ENCODE results near the gene RAD51B. TPM values are rescaled to one million over a fixed set of nuclear protein-coding genes. Genes with fewer than 3 reads are reported as not detected.

Gene RAD51B
- total and polyA plus RNA-seq, 3 donors from 2014 or later = 5.5 to 22.5 (median 19.1) TPM

- no peak for DNase-seq
- WGBS, 2 donors = 54% methylated on average over 5 to 7 of the region's 7 CpGs
- no peaks in the 10 kb centered on the region for H3K27me3 ChIP-seq
- intact Hi-C loops (cut with DNase I; ENCODE audit: low total_unique reads) = loop anchor here (5.0 to 10.0 kb wide), 3 partner anchors 304 to 566 kb away; no protein-coding TSS in a partner anchor
- TF ChIP-seq, protein P1, sequence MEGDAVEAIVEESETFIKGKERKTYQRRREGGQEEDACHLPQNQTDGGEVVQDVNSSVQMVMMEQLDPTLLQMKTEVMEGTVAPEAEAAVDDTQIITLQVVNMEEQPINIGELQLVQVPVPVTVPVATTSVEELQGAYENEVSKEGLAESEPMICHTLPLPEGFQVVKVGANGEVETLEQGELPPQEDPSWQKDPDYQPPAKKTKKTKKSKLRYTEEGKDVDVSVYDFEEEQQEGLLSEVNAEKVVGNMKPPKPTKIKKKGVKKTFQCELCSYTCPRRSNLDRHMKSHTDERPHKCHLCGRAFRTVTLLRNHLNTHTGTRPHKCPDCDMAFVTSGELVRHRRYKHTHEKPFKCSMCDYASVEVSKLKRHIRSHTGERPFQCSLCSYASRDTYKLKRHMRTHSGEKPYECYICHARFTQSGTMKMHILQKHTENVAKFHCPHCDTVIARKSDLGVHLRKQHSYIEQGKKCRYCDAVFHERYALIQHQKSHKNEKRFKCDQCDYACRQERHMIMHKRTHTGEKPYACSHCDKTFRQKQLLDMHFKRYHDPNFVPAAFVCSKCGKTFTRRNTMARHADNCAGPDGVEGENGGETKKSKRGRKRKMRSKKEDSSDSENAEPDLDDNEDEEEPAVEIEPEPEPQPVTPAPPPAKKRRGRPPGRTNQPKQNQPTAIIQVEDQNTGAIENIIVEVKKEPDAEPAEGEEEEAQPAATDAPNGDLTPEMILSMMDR (IDR thresholded peaks at IDR 0.05) = peak; percentile 20 to 70 (median 69)
- no peak for TF ChIP-seq POLR2A (IDR thresholded peaks at IDR 0.05)
- no peaks in the 10 kb centered on the region for H3K9me3 ChIP-seq
- no peak overlapping the region for H3K4me3 ChIP-seq
- H3K27ac ChIP-seq = peak overlapping the region in 1 of 2 donors; percentile 79
- peaks cover 70% of the 10 kb centered on the region for H3K4me1 ChIP-seq
- H3K36me3 ChIP-seq (ENCODE audit: low read depth, missing control alignments) = no peaks in the 10 kb centered on the region
Observed at GRCh38 chr14:68248481-68249255, 429.1 kb downstream of the RAD51B start.

- Histone ChIP-seq H3K9me3 (no peaks in the 10 kb centered on the region), H3K36me3 (ENCODE audit: low read depth, missing control alignments) (no peaks in the 10 kb centered on the region), H3K27ac (peak overlapping the region in 1 of 2 donors; percentile 79), H3K4me1 (peaks cover 58% of the 10 kb centered on the region), H3K4me3 (no peak overlapping the region), H3K27me3 (no peaks in the 10 kb centered on the region)
- TF ChIP-seq POLR2A (IDR thresholded peaks at IDR 0.05) = no peak
- TF ChIP-seq, protein P1 (IDR thresholded peaks at IDR 0.05) = no peak
- intact Hi-C loops (cut with DNase I; ENCODE audit: low total_unique reads) = loop anchor here (5.0 to 10.0 kb wide), 3 partner anchors 305 to 565 kb away; no protein-coding TSS in a partner anchor
- DNase-seq = no peak
- 49 to 54% methylated on average over 3 of the region's 3 CpGs for WGBS, 2 donors
Observed at GRCh38 chr14:68249661-68250451, 430.3 kb downstream of the RAD51B start.

- TF ChIP-seq, protein P1 (IDR thresholded peaks at IDR 0.05) = peak in 1 of 3 experiments; percentile 3
- no peak for TF ChIP-seq POLR2A (IDR thresholded peaks at IDR 0.05)
- Histone ChIP-seq H3K27ac (peak overlapping the region in 1 of 2 donors; percentile 59), H3K9me3 (no peaks in the 10 kb centered on the region), H3K4me1 (peaks cover 45% of the 10 kb centered on the region), H3K36me3 (ENCODE audit: low read depth, missing control alignments) (no peaks in the 10 kb centered on the region), H3K27me3 (no peaks in the 10 kb centered on the region), H3K4me3 (no peak overlapping the region)
- DNase-seq = no peak
- 24 to 25% methylated on average over 4 of the region's 4 CpGs for WGBS, 2 donors
- intact Hi-C loops (cut with DNase I; ENCODE audit: low total_unique reads) = no loop called here
Observed at GRCh38 chr14:68250927-68251768, 431.6 kb downstream of the RAD51B start.

DNA sequence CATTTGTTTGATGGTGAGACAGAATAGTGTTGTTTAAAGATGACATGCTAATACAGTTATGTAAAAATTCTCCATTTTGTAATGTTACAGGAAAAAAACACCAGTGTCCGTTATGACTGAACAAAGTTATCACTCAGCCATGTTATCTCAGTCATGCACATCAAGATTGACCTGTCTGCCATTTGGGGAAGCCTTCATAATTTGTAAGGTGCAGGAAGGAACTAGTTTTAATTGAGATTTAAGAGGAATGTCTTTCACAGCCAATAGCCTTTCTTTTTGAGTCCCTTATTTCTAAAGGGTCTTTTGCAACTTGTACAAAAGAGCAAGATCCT lies 432.2 kb downstream of the RAD51B start:
- no peaks in the 10 kb centered on the region for H3K36me3 ChIP-seq (ENCODE audit: low read depth, missing control alignments)
- intact Hi-C loops (cut with DNase I; ENCODE audit: low total_unique reads) = no loop called here
- TF ChIP-seq POLR2A (IDR thresholded peaks at IDR 0.05) = no peak
- TF ChIP-seq, protein P1 (IDR thresholded peaks at IDR 0.05) = no peak
- H3K27me3 ChIP-seq = no peaks in the 10 kb centered on the region
- no peaks in the 10 kb centered on the region for H3K9me3 ChIP-seq
- peaks cover 40% of the 10 kb centered on the region for H3K4me1 ChIP-seq
- peak overlapping the region in 1 of 2 donors; percentile 59 for H3K27ac ChIP-seq
- no peak for DNase-seq
- H3K4me3 ChIP-seq = no peak overlapping the region
- WGBS, 2 donors = 28 to 65% methylated on average over 1 of the region's 1 CpG
